HCT116 (cell line): ENCODE data around the gene GRM4. TPM values are rescaled to one million over a fixed set of nuclear protein-coding genes. Genes with fewer than 3 reads are reported as not detected.
"Not testable (repeated sequence)": the region's sequence is repeated elsewhere in the genome, so short reads cannot be mapped to it uniquely, and the experiment has no call there.

Source experiments
- ATAC-seq: fragments of 200-7000 bp; cut with Tn5 transposase; 2 replicates; pipeline ENCODE4 v1.9.1; 2020; ENCODE audit warnings: mild to moderate bottlenecking, moderate library complexity
- BruUV-seq: library from RNA; stranded (reverse); fragments of 400-500 nt; replicated peaks from 2 replicates; lab custom pipeline; 2021; lab: Mats Ljungman, UMichigan
- CTCF ChIA-PET: fragments of 300-600 bp; sonication (Branson Sonifier 250); formaldehyde crosslinking; loops from one replicate; lab custom pipeline; 2021; ENCODE audit warnings: antibody characterized with exemption; lab: Charles Lee
- POLR2A ChIA-PET: fragments of 300-600, 350-600 bp; sonication (Branson Sonifier 250); formaldehyde crosslinking; loops from one replicate; lab custom pipeline; 2021; ENCODE audit warnings: antibody characterized with exemption; lab: Charles Lee
- RAD21 ChIA-PET, 2 experiments: fragments of 300-600 bp; sonication (Branson Sonifier 250); formaldehyde crosslinking; loops; one replicate each; lab custom pipeline; 2023; ENCODE audit warnings: low total read pairs in 2 of 2; ENCODE audit not compliant: uncharacterized antibody in 2 of 2, unreplicated experiment in 2 of 2, low non-redundant PET in 1 of 2; lab: Charles Lee
- DNase-seq: peaks from one replicate; pipeline ENCODE4 v3.0.0-alpha.2; 2010; ENCODE audit warnings: low read depth, low spot score
- H2AFZ ChIP-seq: fragments of 200-600 bp; shearing (Covaris generic), sonication (generic); 2 replicates; pipeline ENCODE4 v1.6.1; 2017; ENCODE audit warnings: low read depth, mixed run types, mixed read lengths, antibody characterized with exemption, low read length; ENCODE audit not compliant: poor library complexity, severe bottlenecking
- H3K27ac ChIP-seq: 2 replicates; pipeline ENCODE4 v1.5.1; 2012; ENCODE audit warnings: low read depth, low read length
- H3K27me3 ChIP-seq: fragments of 200-600 bp; sonication (generic); 2 replicates; pipeline ENCODE4 v1.6.1; 2016; ENCODE audit warnings: mixed run types, low read length, mixed read lengths; ENCODE audit not compliant: insufficient read depth
- H3K36me3 ChIP-seq, 2 experiments: fragments of 200-500 bp in 1 of 2; fragments of 200-600 bp in 1 of 2; sonication (Bioruptor generic) in 1 of 2; sonication (generic) in 1 of 2; 2 replicates each; pipeline versions ENCODE4 v1.5.1 to v1.6.1; 2014 to 2016; ENCODE audit warnings: low read length in 2 of 2, inconsistent platforms in 1 of 2, mixed read lengths in 1 of 2, mixed run types in 1 of 2; ENCODE audit not compliant: insufficient read depth in 2 of 2, control insufficient read depth in 1 of 2
- H3K4me1 ChIP-seq, 2 experiments: fragments of 200-600 bp in 1 of 2; sonication (generic) in 1 of 2; 2 replicates each; pipeline versions ENCODE4 v1.5.1 to v1.6.1; 2012 to 2017; ENCODE audit warnings: low read length in 2 of 2, inconsistent platforms in 1 of 2, mild to moderate bottlenecking in 1 of 2, mixed read lengths in 1 of 2, mixed run types in 1 of 2, moderate library complexity in 1 of 2; ENCODE audit not compliant: insufficient read depth in 2 of 2, control insufficient read depth in 1 of 2
- H3K4me2 ChIP-seq: fragments of 200-600 bp; sonication (generic); 2 replicates; pipeline ENCODE4 v1.6.1; 2017; ENCODE audit warnings: mixed run types, low read length, mixed read lengths
- H3K4me3 ChIP-seq, 2 experiments: fragments of 200-600 bp in 1 of 2; sonication (generic) in 1 of 2; replicated peaks in 1 of 2; 2 replicates each; pipeline ENCODE4 v1.5.1; 2011 to 2016; ENCODE audit warnings: low read length in 2 of 2, control low read depth in 1 of 2, low read depth in 1 of 2, mild to moderate bottlenecking in 1 of 2, mixed read lengths in 1 of 2, mixed run types in 1 of 2
- H3K79me2 ChIP-seq: fragments of 200-600 bp; sonication (generic); 2 replicates; pipeline ENCODE4 v1.6.1; 2017; ENCODE audit warnings: mild to moderate bottlenecking, mixed run types, low read length, moderate library complexity, mixed read lengths; ENCODE audit not compliant: insufficient read depth
- H3K9ac ChIP-seq: fragments of 200-600 bp; sonication (generic); 2 replicates; pipeline ENCODE4 v1.6.1; 2016; ENCODE audit warnings: low read length, mixed read lengths
- H3K9me2 ChIP-seq: fragments of 200-600 bp; sonication (generic), shearing (Covaris generic); 2 replicates; pipeline ENCODE4 v1.6.1; 2017; ENCODE audit warnings: mixed run types, mild to moderate bottlenecking, moderate library complexity; ENCODE audit not compliant: insufficient read depth
- H3K9me3 ChIP-seq, 2 experiments: fragments of 200-500 bp in 1 of 2; fragments of 200-600 bp in 1 of 2; sonication (Bioruptor generic) in 1 of 2; sonication (generic) in 1 of 2; 2 replicates each; pipeline ENCODE4 v1.6.1; 2014 to 2017; ENCODE audit warnings: low read length in 2 of 2, mixed read lengths in 2 of 2, inconsistent platforms in 1 of 2, low read depth in 1 of 2, mild to moderate bottlenecking in 1 of 2, mixed run types in 1 of 2, moderate library complexity in 1 of 2; ENCODE audit not compliant: control insufficient read depth in 1 of 2, insufficient read depth in 1 of 2
- H4K20me1 ChIP-seq: fragments of 200-600 bp; sonication (generic), shearing (Covaris generic); 2 replicates; pipeline ENCODE4 v1.6.1; 2017; ENCODE audit warnings: mixed run types, mild to moderate bottlenecking, moderate library complexity; ENCODE audit not compliant: insufficient read depth
- CBX3 ChIP-seq: IDR thresholded peaks from 2 replicates; pipeline ENCODE4 v1.6.1; 2012; ENCODE audit warnings: low read depth
- CEBPB ChIP-seq: IDR thresholded peaks from 2 replicates; pipeline ENCODE4 v1.6.1; 2012; ENCODE audit warnings: low read depth
- EGR1 ChIP-seq: IDR thresholded peaks from 2 replicates; pipeline ENCODE4 v1.6.1; 2012; ENCODE audit warnings: low read depth
- EZH2 ChIP-seq: fragments of 200-600 bp; sonication (generic); IDR thresholded peaks from 2 replicates; pipeline ENCODE4 v1.6.1; 2017; ENCODE audit warnings: antibody characterized with exemption, mixed run types
- JUND ChIP-seq: IDR thresholded peaks from 2 replicates; pipeline ENCODE4 v1.6.1; 2012
- POLR2A ChIP-seq: IDR thresholded peaks from 2 replicates; pipeline ENCODE4 v1.7.0; 2011; ENCODE audit warnings: borderline replicate concordance; ENCODE audit not compliant: insufficient read depth, insufficient read length; ENCODE audit errors: extremely low read depth
- RAD21 ChIP-seq: IDR thresholded peaks from 2 replicates; pipeline ENCODE4 v1.6.1; 2012; ENCODE audit warnings: low read depth, mild to moderate bottlenecking
- SP1 ChIP-seq: IDR thresholded peaks from 2 replicates; pipeline ENCODE4 v1.6.1; 2012; ENCODE audit warnings: low read depth
- SRF ChIP-seq: IDR thresholded peaks from 2 replicates; pipeline ENCODE4 v1.6.1; 2012; ENCODE audit warnings: low read depth
- ZFX ChIP-seq: fragments of 450-650 bp; IDR thresholded peaks from 2 replicates; pipeline ENCODE4 v1.6.1; 2017
- ZNF274 ChIP-seq: fragments of 200-500 bp; sonication (Bioruptor generic); IDR thresholded peaks from 2 replicates; pipeline ENCODE4 v1.6.1; 2014; ENCODE audit warnings: mild to moderate bottlenecking, low read depth, low read length, inconsistent platforms
- intact Hi-C: fragments of 100-400 bp; cut with micrococcal nuclease; formaldehyde crosslinking; loops from 2 replicates; pipeline ENCODE4 v1.10.0; 2022
- total RNA-seq: library from RNA; stranded (reverse); gene quantifications from one replicate; pipeline ENCODE4 v1.2.1, GENCODE V29; 2021; ENCODE audit not compliant: unreplicated experiment
- TF ChIP-seq, protein P1 (sequence below): IDR thresholded peaks from 2 replicates; pipeline ENCODE4 v1.6.1; 2011; ENCODE audit warnings: mild to moderate bottlenecking, low read length, moderate library complexity; ENCODE audit not compliant: insufficient replicate concordance; ENCODE audit errors: extremely low read depth
- TF ChIP-seq, protein P2 (sequence below), 3 experiments: fragments of 200-600 bp in 1 of 3; sonication (generic) in 1 of 3; IDR thresholded peaks in 2 of 3; conservative IDR thresholded peaks in 1 of 3; 2 replicates each; pipeline ENCODE4 v1.5.1; 2012 to 2017; ENCODE audit warnings: low read depth in 2 of 3, low read length in 2 of 3, antibody characterized with exemption in 1 of 3, borderline replicate concordance in 1 of 3, control low read depth in 1 of 3, mild to moderate bottlenecking in 1 of 3, mixed read lengths in 1 of 3, mixed run types in 1 of 3, moderate library complexity in 1 of 3; ENCODE audit not compliant: insufficient read depth in 1 of 3
- TF ChIP-seq, protein P3 (sequence below): IDR thresholded peaks from 2 replicates; pipeline ENCODE4 v1.6.1; 2012

GRM4 gene
- total RNA-seq, 1 experiment from 2014 or later: 2.6 TPM

DNA sequence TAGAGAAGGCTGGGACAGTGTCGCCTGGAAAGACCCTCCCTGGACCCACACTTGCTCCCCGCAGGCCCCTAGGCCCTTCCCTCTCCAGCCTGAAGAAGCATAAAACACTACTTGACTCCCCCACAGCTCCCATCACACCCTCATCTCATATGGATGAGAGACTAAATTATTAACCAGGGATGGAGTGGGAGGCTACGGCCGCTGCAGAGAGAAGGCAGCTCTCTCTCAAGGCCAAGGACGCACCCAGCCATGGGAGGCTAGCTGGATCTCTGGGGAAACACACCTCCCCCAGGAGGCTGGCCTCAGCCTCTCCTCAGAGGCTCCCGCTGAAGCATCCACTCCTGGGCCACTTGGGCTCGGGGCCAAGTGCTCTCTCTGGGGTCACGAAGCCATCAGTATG is 102.5 kb downstream of the GRM4 start:
- no peak overlapping the region for H2AFZ ChIP-seq
- H3K27ac ChIP-seq: no peak overlapping the region
- no peaks in the 10 kb centered on the region for H3K9me3 ChIP-seq
- no peak overlapping the region for H3K4me2 ChIP-seq
- ATAC-seq: no peak
- no peak overlapping the region for H3K9ac ChIP-seq
- no peak overlapping the region for H3K4me3 ChIP-seq
- intact Hi-C loops: no loop called here
- CTCF ChIA-PET: interaction anchor here (1.2 kb wide), 1 partner anchor 12 kb away, joined by 5 read pairs; no protein-coding TSS in a partner anchor
- no peaks in the 10 kb centered on the region for H3K36me3 ChIP-seq
- H4K20me1 ChIP-seq: no peaks in the 10 kb centered on the region
- H3K27me3 ChIP-seq: no peaks in the 10 kb centered on the region
- no peaks in the 10 kb centered on the region for H3K9me2 ChIP-seq
- no TSS peak for BruUV-seq
- POLR2A ChIA-PET: interaction anchor here (0.6 kb wide), 1 partner anchor 256 kb away, joined by 3 read pairs; no protein-coding TSS in a partner anchor
- H3K79me2 ChIP-seq: no peaks in the 10 kb centered on the region
- RAD21 ChIA-PET: no interaction called here
- DNase-seq: no peak
- TF ChIP-seq SRF (no peak), SP1 (no peak), CBX3 (no peak), ZNF274 (no peak), RAD21 (no peak), EGR1 (no peak), JUND (no peak), CEBPB (no peak), EZH2 (no peak), ZFX (no peak), POLR2A (no peak)
- TF ChIP-seq, protein P1, sequence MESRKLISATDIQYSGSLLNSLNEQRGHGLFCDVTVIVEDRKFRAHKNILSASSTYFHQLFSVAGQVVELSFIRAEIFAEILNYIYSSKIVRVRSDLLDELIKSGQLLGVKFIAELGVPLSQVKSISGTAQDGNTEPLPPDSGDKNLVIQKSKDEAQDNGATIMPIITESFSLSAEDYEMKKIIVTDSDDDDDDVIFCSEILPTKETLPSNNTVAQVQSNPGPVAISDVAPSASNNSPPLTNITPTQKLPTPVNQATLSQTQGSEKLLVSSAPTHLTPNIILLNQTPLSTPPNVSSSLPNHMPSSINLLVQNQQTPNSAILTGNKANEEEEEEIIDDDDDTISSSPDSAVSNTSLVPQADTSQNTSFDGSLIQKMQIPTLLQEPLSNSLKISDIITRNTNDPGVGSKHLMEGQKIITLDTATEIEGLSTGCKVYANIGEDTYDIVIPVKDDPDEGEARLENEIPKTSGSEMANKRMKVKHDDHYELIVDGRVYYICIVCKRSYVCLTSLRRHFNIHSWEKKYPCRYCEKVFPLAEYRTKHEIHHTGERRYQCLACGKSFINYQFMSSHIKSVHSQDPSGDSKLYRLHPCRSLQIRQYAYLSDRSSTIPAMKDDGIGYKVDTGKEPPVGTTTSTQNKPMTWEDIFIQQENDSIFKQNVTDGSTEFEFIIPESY: no peak
- TF ChIP-seq, protein P2, sequence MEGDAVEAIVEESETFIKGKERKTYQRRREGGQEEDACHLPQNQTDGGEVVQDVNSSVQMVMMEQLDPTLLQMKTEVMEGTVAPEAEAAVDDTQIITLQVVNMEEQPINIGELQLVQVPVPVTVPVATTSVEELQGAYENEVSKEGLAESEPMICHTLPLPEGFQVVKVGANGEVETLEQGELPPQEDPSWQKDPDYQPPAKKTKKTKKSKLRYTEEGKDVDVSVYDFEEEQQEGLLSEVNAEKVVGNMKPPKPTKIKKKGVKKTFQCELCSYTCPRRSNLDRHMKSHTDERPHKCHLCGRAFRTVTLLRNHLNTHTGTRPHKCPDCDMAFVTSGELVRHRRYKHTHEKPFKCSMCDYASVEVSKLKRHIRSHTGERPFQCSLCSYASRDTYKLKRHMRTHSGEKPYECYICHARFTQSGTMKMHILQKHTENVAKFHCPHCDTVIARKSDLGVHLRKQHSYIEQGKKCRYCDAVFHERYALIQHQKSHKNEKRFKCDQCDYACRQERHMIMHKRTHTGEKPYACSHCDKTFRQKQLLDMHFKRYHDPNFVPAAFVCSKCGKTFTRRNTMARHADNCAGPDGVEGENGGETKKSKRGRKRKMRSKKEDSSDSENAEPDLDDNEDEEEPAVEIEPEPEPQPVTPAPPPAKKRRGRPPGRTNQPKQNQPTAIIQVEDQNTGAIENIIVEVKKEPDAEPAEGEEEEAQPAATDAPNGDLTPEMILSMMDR (IDR thresholded peaks at IDR 0.05 in 2 of 3, conservative IDR thresholded peaks at IDR 0.05 in 1 of 3; ENCODE audit: borderline replicate concordance in 1 of 3, insufficient read depth in 1 of 3, low read depth in 2 of 3, low read length in 2 of 3): no peak
- TF ChIP-seq, protein P3, sequence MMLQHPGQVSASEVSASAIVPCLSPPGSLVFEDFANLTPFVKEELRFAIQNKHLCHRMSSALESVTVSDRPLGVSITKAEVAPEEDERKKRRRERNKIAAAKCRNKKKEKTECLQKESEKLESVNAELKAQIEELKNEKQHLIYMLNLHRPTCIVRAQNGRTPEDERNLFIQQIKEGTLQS: no peak
- no peaks in the 10 kb centered on the region for H3K4me1 ChIP-seq

DNA sequence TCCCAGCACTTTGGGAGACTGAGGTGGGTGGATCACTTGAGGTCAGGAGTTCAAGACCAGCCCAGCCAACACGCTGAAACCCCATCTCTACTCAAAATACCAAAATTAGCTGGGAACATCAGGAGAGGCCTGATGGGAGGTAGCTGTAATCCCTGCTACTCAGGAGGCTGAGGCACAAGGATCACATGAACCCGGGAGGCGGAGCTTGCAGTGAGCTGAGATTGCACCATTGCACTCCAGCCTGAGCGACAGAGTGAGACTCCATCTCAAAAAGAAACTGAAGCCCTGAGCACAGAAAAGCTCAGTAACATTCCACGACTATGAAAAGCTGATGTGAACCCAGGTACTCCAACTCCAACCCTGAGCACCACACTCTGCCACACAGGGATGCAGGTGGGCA is 103.9 kb downstream of the GRM4 start:
- H3K27me3 ChIP-seq, H3K4me3 ChIP-seq, H3K36me3 ChIP-seq, DNase-seq, H3K4me1 ChIP-seq, intact Hi-C loops, H3K4me2 ChIP-seq, POLR2A ChIA-PET, H3K9me3 ChIP-seq, ATAC-seq, H3K9me2 ChIP-seq, H2AFZ ChIP-seq, H3K79me2 ChIP-seq, H3K27ac ChIP-seq, BruUV-seq, H3K9ac ChIP-seq, RAD21 ChIA-PET, H4K20me1 ChIP-seq: not testable (repeated sequence)
- CTCF ChIA-PET: interaction anchor here (0.7 kb wide), 1 partner anchor 8 kb away, joined by 3 read pairs; no protein-coding TSS in a partner anchor
